Liver (tissue), 9 donors: ENCODE data around the gene DNAJB6. TPM values are rescaled to one million over a fixed set of nuclear protein-coding genes. Genes with fewer than 3 reads are reported as not detected.

Source experiments
- DNase-seq: peaks from one replicate; pipeline ENCODE4 v3.0.0-alpha.2; 2017; ENCODE audit warnings: low spot score
- H3K27ac ChIP-seq, 2 donors: one replicate each; pipeline ENCODE4 v1.7.0; 2013; ENCODE audit warnings: inconsistent platforms in 2 of 2, low read length in 2 of 2, control low read depth in 1 of 2, low read depth in 1 of 2, mild to moderate bottlenecking in 1 of 2
- H3K27me3 ChIP-seq, 4 donors: one replicate each; pipeline versions ENCODE4 v1.6.1 to v1.7.0; 2013; ENCODE audit warnings: low read length in 3 of 4, inconsistent platforms in 1 of 4, mild to moderate bottlenecking in 1 of 4, moderate library complexity in 1 of 4; ENCODE audit not compliant: control insufficient read depth in 4 of 4, insufficient read depth in 4 of 4
- H3K36me3 ChIP-seq, 4 donors: one replicate each; pipeline versions ENCODE4 v1.6.1 to v1.7.0; 2013; ENCODE audit warnings: low read length in 3 of 4, mild to moderate bottlenecking in 3 of 4, low read depth in 1 of 4, moderate library complexity in 1 of 4; ENCODE audit not compliant: control insufficient read depth in 4 of 4, insufficient read depth in 3 of 4
- H3K4me1 ChIP-seq, 4 donors: one replicate each; pipeline versions ENCODE4 v1.6.1 to v1.7.0; 2013; ENCODE audit warnings: low read length in 3 of 4, mild to moderate bottlenecking in 3 of 4, moderate library complexity in 1 of 4; ENCODE audit not compliant: control insufficient read depth in 4 of 4, insufficient read depth in 4 of 4
- H3K4me3 ChIP-seq, 3 donors: one replicate each; pipeline versions ENCODE4 v1.6.1 to v1.7.0; 2013; ENCODE audit warnings: low read length in 3 of 3, control low read depth in 1 of 3, low read depth in 1 of 3, mild to moderate bottlenecking in 1 of 3
- H3K9ac ChIP-seq, 2 donors: one replicate each; pipeline ENCODE4 v1.7.0; 2013; ENCODE audit warnings: low read length in 2 of 2, mild to moderate bottlenecking in 2 of 2, moderate library complexity in 2 of 2, control low read depth in 1 of 2, low read depth in 1 of 2
- H3K9me3 ChIP-seq, 4 donors: one replicate each; pipeline versions ENCODE4 v1.6.1 to v1.7.0; 2013; ENCODE audit warnings: low read length in 3 of 4; ENCODE audit not compliant: control insufficient read depth in 4 of 4
- ATF3 ChIP-seq: IDR thresholded peaks from 2 replicates; pipeline ENCODE4 v1.6.1; 2016; ENCODE audit warnings: antibody characterized with exemption
- CTCF ChIP-seq: fragments of 150-350 bp; IDR thresholded peaks from 2 replicates; pipeline ENCODE4 v1.5.1; 2017; ENCODE audit warnings: improper control_type of control experiment, low read depth, low read length; ENCODE audit not compliant: missing input control
- EGR1 ChIP-seq, 2 donors: IDR thresholded peaks; 2 replicates each; pipeline ENCODE4 v1.6.1; 2016 to 2018; ENCODE audit warnings: antibody characterized with exemption in 2 of 2, low read depth in 2 of 2
- FOXA1 ChIP-seq: IDR thresholded peaks from 2 replicates; pipeline ENCODE4 v1.6.1; 2016; ENCODE audit warnings: antibody characterized with exemption
- FOXA2 ChIP-seq: IDR thresholded peaks from 2 replicates; pipeline ENCODE4 v1.6.1; 2016; ENCODE audit warnings: antibody characterized with exemption
- GABPA ChIP-seq, 2 donors: IDR thresholded peaks in 1 of 2; conservative IDR thresholded peaks in 1 of 2; 2 replicates each; pipeline ENCODE4 v1.6.1; 2016; ENCODE audit warnings: antibody characterized with exemption in 2 of 2, mild to moderate bottlenecking in 1 of 2, moderate library complexity in 1 of 2
- HNF4A ChIP-seq, 2 donors: conservative IDR thresholded peaks; 2 replicates each; pipeline ENCODE4 v1.6.1; 2016; ENCODE audit warnings: antibody characterized with exemption in 2 of 2, mild to moderate bottlenecking in 2 of 2
- HNF4G ChIP-seq: IDR thresholded peaks from 2 replicates; pipeline ENCODE4 v1.6.1; 2016; ENCODE audit warnings: antibody characterized with exemption
- MAX ChIP-seq: IDR thresholded peaks from 2 replicates; pipeline ENCODE4 v1.6.1; 2016; ENCODE audit warnings: antibody characterized with exemption
- NR2F2 ChIP-seq: IDR thresholded peaks from 2 replicates; pipeline ENCODE4 v1.6.1; 2016; ENCODE audit warnings: antibody characterized with exemption
- RAD21 ChIP-seq, 2 donors: IDR thresholded peaks; 2 replicates each; pipeline ENCODE4 v1.6.1; 2016; ENCODE audit warnings: antibody characterized with exemption in 2 of 2, mild to moderate bottlenecking in 2 of 2
- REST ChIP-seq: IDR thresholded peaks from 2 replicates; pipeline ENCODE4 v1.6.1; 2016; ENCODE audit warnings: antibody characterized with exemption, mild to moderate bottlenecking
- RXRA ChIP-seq, 2 donors: IDR thresholded peaks; 2 replicates each; pipeline ENCODE4 v1.6.1; 2017 to 2018; ENCODE audit warnings: antibody characterized with exemption in 2 of 2, mild to moderate bottlenecking in 1 of 2
- SP1 ChIP-seq: IDR thresholded peaks from 2 replicates; pipeline ENCODE4 v1.6.1; 2018; ENCODE audit warnings: antibody characterized with exemption, mild to moderate bottlenecking
- TAF1 ChIP-seq: conservative IDR thresholded peaks from 2 replicates; pipeline ENCODE4 v1.6.1; 2016; ENCODE audit warnings: antibody characterized with exemption, mild to moderate bottlenecking
- YY1 ChIP-seq: IDR thresholded peaks from 2 replicates; pipeline ENCODE4 v1.6.1; 2016; ENCODE audit warnings: antibody characterized with exemption, mild to moderate bottlenecking
- ZBTB33 ChIP-seq: IDR thresholded peaks from 2 replicates; pipeline ENCODE4 v1.6.1; 2016; ENCODE audit warnings: antibody characterized with exemption
- WGBS: extraction: QIAGEN DNeasy Blood & Tissue Kit; methylation state at CpG from one replicate; pipeline ENCODE4 v1.1.7; 2013; 5-methylcytosine and 5-hydroxymethylcytosine counted together
- polyA plus RNA-seq, 2 donors: library from polyadenylated mRNA; stranded (reverse) in 1 of 2; unstranded in 1 of 2; fragments of 200-250 nt in 1 of 2; fragments of >200 nt in 1 of 2; fragmentation: Nextera tagmentation in 1 of 2; extraction: Ambion mirVana in 1 of 2; gene quantifications; one replicate each; pipeline versions ENCODE4 v1.2.1 to v1.2.3, GENCODE V29; 2013 to 2015
- total RNA-seq, 2 donors: library from RNA; depleted of rRNA; stranded (reverse); fragments of >200 nt; gene quantifications; one replicate each; pipeline ENCODE4 v1.2.3, GENCODE V29; 2014
- donor health status: healthy.
- donor health status: healthy.
- donor health status: healthy.
- donor health status: healthy.
- donor health status: healthy.

The DNAJB6 gene
- total RNA-seq (10 to 100 TPM; 44.0 to 46.6 TPM), polyA plus RNA-seq (10 to 100 TPM; 26.5 to 40.8 TPM)

GRCh38 chr7:157336383-157337315 is at the start of gene DNAJB6:
Gene DNAJB6 (plus strand): TSS chr7:157337004. CDS start chr7:157358573, 21,569 bp downstream.
- TF ChIP-seq SP1 (peak; percentile 6), YY1 (peak; percentile 76), EGR1 (IDR thresholded peaks at IDR 0.05; ENCODE audit: low read depth in 2 of 2) (peak in 1 of 2 donors; percentile 47), REST (peak; percentile 53), GABPA (IDR thresholded peaks at IDR 0.05 in 1 of 2, conservative IDR thresholded peaks at IDR 0.05 in 1 of 2) (peak; percentile 85 to 95), FOXA2 (no peak), RAD21 (IDR thresholded peaks at IDR 0.05) (no peak)
- DNase-seq: peak; percentile 97
- H3K4me1 ChIP-seq: peaks cover 6 to 31% (median 15%) of the 10 kb centered on the region in 4 donors
- no peaks in the 10 kb centered on the region for H3K9me3 ChIP-seq
- no peaks in the 10 kb centered on the region for H3K27me3 ChIP-seq
- no peaks in the 10 kb centered on the region for H3K36me3 ChIP-seq
- 2% methylated on average over 114 of the region's 114 CpGs for WGBS
- H3K4me3 ChIP-seq: peak within 1 kb of the TSS; percentile 73 to 96 (median 95)
- peak within 1 kb of the TSS; percentile 89 to 90 for H3K27ac ChIP-seq
- H3K9ac ChIP-seq: peak within 1 kb of the TSS; percentile 86 to 98

- H3K4me3 ChIP-seq: no peak overlapping the region
- 85% methylated on average over 29 of the region's 29 CpGs for WGBS
- DNase-seq: no peak
- H3K27ac ChIP-seq: no peak overlapping the region
- H3K4me1 ChIP-seq: no peaks in the 10 kb centered on the region
- no peaks in the 10 kb centered on the region for H3K9me3 ChIP-seq
- no peaks in the 10 kb centered on the region for H3K36me3 ChIP-seq
- H3K9ac ChIP-seq: no peak overlapping the region
- no peaks in the 10 kb centered on the region for H3K27me3 ChIP-seq
- TF ChIP-seq HNF4A (conservative IDR thresholded peaks at IDR 0.05) (no peak), FOXA1 (no peak), ATF3 (no peak), RAD21 (IDR thresholded peaks at IDR 0.05) (no peak), MAX (no peak), YY1 (no peak), REST (no peak), RXRA (IDR thresholded peaks at IDR 0.05) (no peak), EGR1 (IDR thresholded peaks at IDR 0.05; ENCODE audit: low read depth in 2 of 2) (no peak), NR2F2 (no peak), CTCF (no peak), HNF4G (no peak), GABPA (IDR thresholded peaks at IDR 0.05 in 1 of 2, conservative IDR thresholded peaks at IDR 0.05 in 1 of 2) (no peak), FOXA2 (no peak), TAF1 (no peak), SP1 (no peak), ZBTB33 (no peak)
Observed at GRCh38 chr7:157291404-157292080, 45.3 kb upstream of the DNAJB6 start.
